DLD1 (cell line): ENCODE data around the gene ASTN2.

Source experiments
- in situ Hi-C: cut with HindIII; loops from 2 replicates; pipeline ENCODE4 v1.10.0; 2017; ENCODE audit warnings: low sequenced_read_pairs

Gene ASTN2

GRCh38 chr9:117253261-117253660, 161.6 kb downstream of the ASTN2 start:
- in situ Hi-C loops = no loop called here

GRCh38 chr9:117250610-117251215, 164.1 kb downstream of the ASTN2 start:
- in situ Hi-C loops = no loop called here

GRCh38 chr9:117249799-117250198, 165.1 kb downstream of the ASTN2 start:
- in situ Hi-C loops = no loop called here

GRCh38 chr9:117247266-117247665, 167.6 kb downstream of the ASTN2 start:
- in situ Hi-C loops = no loop called here

- in situ Hi-C loops = no loop called here
These were observed 169.6 kb downstream of the ASTN2 start for GRCh38 chr9:117245175-117245829.

GRCh38 chr9:117242082-117242481, 172.8 kb downstream of the ASTN2 start:
- in situ Hi-C loops = no loop called here

- in situ Hi-C loops = no loop called here
These were observed 175.4 kb downstream of the ASTN2 start for GRCh38 chr9:117239428-117239827.

GRCh38 chr9:117234103-117234502, 180.8 kb downstream of the ASTN2 start:
- in situ Hi-C loops = no loop called here

GRCh38 chr9:117233016-117233415, 181.8 kb downstream of the ASTN2 start:
- in situ Hi-C loops = no loop called here

GRCh38 chr9:117232281-117232680, 182.6 kb downstream of the ASTN2 start:
- in situ Hi-C loops = no loop called here

- in situ Hi-C loops = no loop called here
These were observed 183.8 kb downstream of the ASTN2 start for GRCh38 chr9:117231012-117231411.

GRCh38 chr9:117224695-117225094, 190.2 kb downstream of the ASTN2 start:
- in situ Hi-C loops = no loop called here

- in situ Hi-C loops = no loop called here
These were observed 195.9 kb downstream of the ASTN2 start for GRCh38 chr9:117218951-117219350.

- in situ Hi-C loops = no loop called here
These were observed 200.4 kb downstream of the ASTN2 start for GRCh38 chr9:117214416-117214815.

GRCh38 chr9:117211280-117211679, 203.6 kb downstream of the ASTN2 start:
- in situ Hi-C loops = no loop called here

GRCh38 chr9:117205806-117206205, 209.1 kb downstream of the ASTN2 start:
- in situ Hi-C loops = no loop called here

- in situ Hi-C loops = no loop called here
These were observed 209.9 kb downstream of the ASTN2 start for GRCh38 chr9:117204971-117205370.

- in situ Hi-C loops = no loop called here
These were observed 223.2 kb downstream of the ASTN2 start for GRCh38 chr9:117191504-117192261.

GRCh38 chr9:117189121-117189520, 225.7 kb downstream of the ASTN2 start:
- in situ Hi-C loops = no loop called here

- in situ Hi-C loops = no loop called here
These were observed 226.5 kb downstream of the ASTN2 start for GRCh38 chr9:117188394-117188793.

GRCh38 chr9:117187498-117187897, 227.4 kb downstream of the ASTN2 start:
- in situ Hi-C loops = no loop called here

- in situ Hi-C loops = no loop called here
These were observed 230.7 kb downstream of the ASTN2 start for GRCh38 chr9:117184173-117184572.
